Effector memory CD4-positive, alpha-beta T cell (primary cell): ENCODE measurements around the gene PLAA.
"Not testable (repeated sequence)": the region's sequence is repeated elsewhere in the genome, so short reads cannot be mapped to it uniquely, and the experiment has no call there.

Experiments used
- DNase-seq, 3 donors: peaks; one replicate each; pipeline ENCODE4 v3.0.0-alpha.2; 2020
- H3K27ac ChIP-seq: 2 replicates; pipeline ENCODE4 v1.7.0; 2013; ENCODE audit warnings: mild to moderate bottlenecking, low read length, moderate library complexity; ENCODE audit not compliant: insufficient read depth, poor library complexity, severe bottlenecking
- H3K27me3 ChIP-seq: replicated peaks from 2 replicates; pipeline ENCODE4 v1.7.0; 2013; ENCODE audit warnings: mild to moderate bottlenecking, low read length; ENCODE audit not compliant: insufficient read depth, control insufficient read depth, poor library complexity, severe bottlenecking
- H3K36me3 ChIP-seq: 2 replicates; pipeline ENCODE4 v1.7.0; 2013; ENCODE audit warnings: mild to moderate bottlenecking, low read length, moderate library complexity; ENCODE audit not compliant: control insufficient read depth, insufficient read depth
- H3K4me1 ChIP-seq: 2 replicates; pipeline ENCODE4 v1.7.0; 2013; ENCODE audit warnings: low read length, mild to moderate bottlenecking; ENCODE audit not compliant: control insufficient read depth, insufficient read depth, poor library complexity, severe bottlenecking
- H3K4me3 ChIP-seq: 2 replicates; pipeline ENCODE4 v1.7.0; 2013; ENCODE audit warnings: low read length, low read depth, mild to moderate bottlenecking; ENCODE audit not compliant: insufficient read depth, poor library complexity, severe bottlenecking
- H3K9me3 ChIP-seq: 2 replicates; pipeline ENCODE4 v1.7.0; 2013; ENCODE audit warnings: mild to moderate bottlenecking, low read length, moderate library complexity; ENCODE audit not compliant: control insufficient read depth

Gene PLAA

DNA sequence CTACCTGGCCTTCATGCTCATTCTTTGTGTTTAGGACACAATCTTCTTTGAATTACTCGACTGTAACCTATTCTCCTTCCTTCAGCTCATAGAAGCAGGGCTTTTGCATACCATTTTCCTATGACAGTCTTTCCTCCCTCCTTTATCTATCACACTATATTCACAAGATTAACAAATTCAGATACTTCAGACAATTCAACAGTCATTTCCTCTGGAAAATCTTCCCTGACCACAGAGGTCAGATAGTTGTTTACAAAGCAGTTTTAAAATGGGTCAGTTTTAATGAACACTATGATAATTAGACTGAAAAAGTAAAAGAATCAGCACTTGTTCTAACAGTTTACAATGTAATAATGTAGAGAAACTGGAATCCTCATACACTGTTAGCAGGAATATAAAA is 58.8 kb downstream of the PLAA start:
- Histone ChIP-seq H3K27me3 (no peaks in the 10 kb centered on the region), H3K4me1 (no peaks in the 10 kb centered on the region), H3K9me3 (no peaks in the 10 kb centered on the region), H3K36me3 (peaks cover 17% of the 10 kb centered on the region), H3K4me3 (no peak overlapping the region), H3K27ac (no peak overlapping the region)
- DNase-seq = no peak

DNA sequence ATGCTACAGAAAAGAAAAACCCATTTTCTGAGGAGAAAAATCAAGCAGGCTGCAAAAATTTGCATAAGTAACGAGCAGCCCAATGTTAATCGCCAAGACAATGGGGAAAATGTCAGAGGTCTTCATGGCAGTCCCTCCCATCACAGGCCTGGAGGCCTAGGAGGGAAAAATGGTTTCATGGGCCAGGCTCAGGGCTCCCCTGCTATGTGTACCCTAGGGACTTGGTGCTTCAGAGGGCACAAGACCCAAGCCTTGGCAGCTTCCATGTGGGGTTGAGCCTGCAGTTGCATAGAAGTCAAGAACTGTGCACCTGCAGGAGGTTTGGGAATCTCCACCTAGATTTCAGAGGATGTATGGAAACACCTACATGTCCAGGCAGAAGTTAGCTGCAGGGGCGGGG is 64.9 kb downstream of the PLAA start:
- Histone ChIP-seq H3K4me3 (no peak overlapping the region), H3K36me3 (peaks cover 47% of the 10 kb centered on the region)
- no peak for DNase-seq

DNA sequence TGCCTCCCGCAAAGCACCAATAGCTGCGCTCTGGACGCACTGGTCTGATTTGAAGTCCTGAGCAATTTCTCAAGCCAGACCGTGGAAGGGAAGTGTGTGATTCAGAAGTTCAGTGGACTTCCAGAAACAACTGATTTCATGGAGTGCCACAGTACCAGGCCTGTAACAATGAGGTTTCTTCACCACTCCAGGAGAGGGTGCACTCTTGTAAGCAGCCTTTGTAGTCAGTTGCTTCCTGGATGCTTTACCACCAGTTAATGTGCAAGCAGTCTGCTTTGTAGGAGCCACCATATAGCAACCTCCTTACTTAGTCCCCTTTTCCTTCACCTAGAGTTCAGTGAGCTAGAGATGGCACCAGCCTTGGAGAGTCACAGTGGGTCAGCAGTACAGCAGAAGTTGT is 66.8 kb downstream of the PLAA start:
- H3K9me3 ChIP-seq = no peaks in the 10 kb centered on the region
- H3K4me3 ChIP-seq = no peak overlapping the region
- no peaks in the 10 kb centered on the region for H3K27me3 ChIP-seq
- H3K36me3 ChIP-seq = peaks cover 43% of the 10 kb centered on the region
- no peak for DNase-seq
- no peak overlapping the region for H3K27ac ChIP-seq
- no peaks in the 10 kb centered on the region for H3K4me1 ChIP-seq

More for the DNA sequence above, 64.9 kb downstream of the PLAA start:
- Histone ChIP-seq H3K9me3 (no peaks in the 10 kb centered on the region), H3K27me3 (no peaks in the 10 kb centered on the region), H3K4me1 (no peaks in the 10 kb centered on the region), H3K27ac (no peak overlapping the region)

DNA sequence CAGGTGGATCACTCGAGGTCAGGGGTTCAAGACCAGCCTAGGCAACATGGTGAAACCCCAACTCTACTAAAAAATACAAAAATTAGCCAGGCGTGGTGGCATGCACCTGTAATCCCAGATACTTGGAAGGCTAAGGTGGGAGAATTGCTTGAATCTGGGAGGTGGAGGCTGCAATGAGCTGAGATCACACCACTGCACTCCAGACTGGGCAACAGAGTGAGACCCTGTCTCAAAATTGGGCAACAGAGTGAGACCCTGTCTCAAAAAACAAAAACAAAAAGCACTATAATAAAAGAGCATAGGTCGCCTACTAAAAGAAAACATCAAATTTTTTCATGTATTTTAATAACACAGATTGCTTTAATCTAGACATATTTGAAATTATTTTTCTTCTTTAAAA is 71.9 kb downstream of the PLAA start:
- not testable (repeated sequence) for H3K4me1 ChIP-seq, H3K4me3 ChIP-seq, H3K27ac ChIP-seq, H3K27me3 ChIP-seq, H3K9me3 ChIP-seq, DNase-seq
- H3K36me3 ChIP-seq = peaks cover 13% of the 10 kb centered on the region

DNA sequence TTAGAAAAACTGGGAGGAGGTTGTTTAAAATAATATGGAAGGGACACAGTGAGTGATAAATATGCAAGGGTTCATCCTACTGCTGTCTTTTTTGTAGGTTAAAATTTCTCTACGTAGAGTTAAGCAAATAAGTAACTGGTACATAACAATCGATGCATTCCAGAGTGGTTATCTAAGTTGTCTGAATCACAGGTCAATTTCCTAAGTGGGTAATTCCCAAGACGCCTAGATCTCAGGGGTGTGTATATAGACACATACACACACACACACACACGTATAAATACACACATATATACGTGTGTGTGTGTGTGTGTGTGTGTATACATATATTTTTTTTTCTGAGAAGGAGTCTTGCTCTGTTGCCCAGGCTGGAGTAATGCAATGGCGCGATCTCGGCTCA is 76.8 kb downstream of the PLAA start:
- Histone ChIP-seq H3K4me1 (no peaks in the 10 kb centered on the region), H3K36me3 (no peaks in the 10 kb centered on the region), H3K9me3 (no peaks in the 10 kb centered on the region), H3K4me3 (no peak overlapping the region), H3K27me3 (no peaks in the 10 kb centered on the region), H3K27ac (no peak overlapping the region)
- no peak for DNase-seq

DNA sequence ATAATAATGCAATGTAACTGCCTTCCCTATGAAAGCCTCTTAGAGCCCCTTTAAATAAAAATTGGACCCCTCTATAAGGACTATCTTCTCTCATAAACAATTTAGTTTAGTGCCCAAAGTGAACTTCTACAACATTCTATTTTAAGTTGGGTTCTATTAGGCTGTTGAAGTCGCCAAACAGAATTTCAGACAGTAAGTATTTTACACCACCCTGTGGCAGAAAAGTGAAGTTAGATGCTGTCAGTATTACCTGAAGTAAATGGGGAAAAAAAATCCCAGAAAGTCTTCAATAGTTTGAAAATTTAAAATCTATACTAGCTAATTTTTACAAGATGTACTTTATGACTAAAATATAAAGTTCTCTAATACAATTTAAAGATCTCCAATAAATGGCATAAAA is 84.0 kb downstream of the PLAA start:
- no peak overlapping the region for H3K4me3 ChIP-seq
- no peaks in the 10 kb centered on the region for H3K4me1 ChIP-seq
- no peak for DNase-seq
- no peaks in the 10 kb centered on the region for H3K9me3 ChIP-seq
- H3K27me3 ChIP-seq = no peaks in the 10 kb centered on the region
- no peak overlapping the region for H3K27ac ChIP-seq
- H3K36me3 ChIP-seq = peaks cover 12% of the 10 kb centered on the region

DNA sequence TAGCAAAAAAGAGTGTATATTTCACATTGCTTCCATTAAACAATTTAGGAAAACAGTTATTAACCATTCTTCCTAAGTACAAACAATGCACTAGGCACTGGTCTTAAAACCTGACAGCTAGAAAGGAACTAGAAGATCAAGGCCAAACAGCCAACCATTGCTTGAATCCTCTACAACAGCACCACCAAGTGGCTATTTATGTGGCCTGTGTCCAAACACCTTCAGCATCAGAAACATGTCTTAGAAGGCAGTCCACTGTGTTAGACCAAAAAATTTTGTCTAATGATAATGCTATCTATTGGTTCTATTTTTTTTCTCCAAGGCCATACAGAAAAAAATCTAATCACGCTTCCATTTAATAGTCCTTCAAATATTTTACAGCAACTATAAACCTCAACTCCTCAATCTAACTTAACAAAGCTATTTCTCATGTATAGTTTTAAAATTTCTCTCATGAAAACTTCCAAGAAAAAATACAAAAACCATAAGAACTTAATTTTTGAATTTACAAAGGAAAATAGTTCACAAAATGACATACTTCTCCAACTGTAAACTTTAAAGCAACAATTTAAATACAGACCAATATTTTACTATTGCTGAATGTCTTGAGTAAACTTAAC is 90.5 kb downstream of the PLAA start:
- peaks cover 25% of the 10 kb centered on the region for H3K36me3 ChIP-seq
- H3K4me1 ChIP-seq = no peaks in the 10 kb centered on the region
- no peaks in the 10 kb centered on the region for H3K27me3 ChIP-seq
- H3K4me3 ChIP-seq = no peak overlapping the region
- no peak for DNase-seq
- H3K9me3 ChIP-seq = no peaks in the 10 kb centered on the region
- H3K27ac ChIP-seq = no peak overlapping the region
